Ishikawa (cell line): Measurements from ENCODE around the gene HES1.

Experiments
- CEBPB ChIP-seq: IDR thresholded peaks from 2 replicates; pipeline ENCODE4 v1.6.1; 2012
- CREB1 ChIP-seq: IDR thresholded peaks from 2 replicates; pipeline ENCODE4 v1.6.1; 2012; ENCODE audit warnings: low read depth
- EGR1 ChIP-seq: IDR thresholded peaks from 2 replicates; pipeline ENCODE4 v1.6.1; 2012
- EP300 ChIP-seq: IDR thresholded peaks from 2 replicates; pipeline ENCODE4 v1.6.1; 2012; ENCODE audit warnings: borderline replicate concordance
- FOXM1 ChIP-seq: IDR thresholded peaks from 2 replicates; pipeline ENCODE4 v1.6.1; 2012; ENCODE audit warnings: low read depth, borderline replicate concordance
- NFIC ChIP-seq: IDR thresholded peaks from 2 replicates; pipeline ENCODE4 v1.6.1; 2012
- RAD21 ChIP-seq: IDR thresholded peaks from 2 replicates; pipeline ENCODE4 v1.6.1; 2012; ENCODE audit warnings: low read depth
- TAF1 ChIP-seq: IDR thresholded peaks from 2 replicates; pipeline ENCODE4 v1.6.1; 2012; ENCODE audit warnings: low read depth, mild to moderate bottlenecking
- TCF12 ChIP-seq: IDR thresholded peaks from 2 replicates; pipeline ENCODE4 v1.6.1; 2012; ENCODE audit warnings: low read depth
- TEAD4 ChIP-seq: IDR thresholded peaks from 2 replicates; pipeline ENCODE4 v1.6.1; 2012
- YY1 ChIP-seq: IDR thresholded peaks from 2 replicates; pipeline ENCODE4 v1.6.1; 2012; ENCODE audit warnings: low read depth
- ZBTB7A ChIP-seq: IDR thresholded peaks from 2 replicates; pipeline ENCODE4 v1.6.1; 2012; ENCODE audit warnings: low read depth
- TF ChIP-seq, protein P1 (sequence below): IDR thresholded peaks from 2 replicates; pipeline ENCODE4 v1.6.1; 2012
- TF ChIP-seq, protein P2 (sequence below): IDR thresholded peaks from 2 replicates; pipeline ENCODE4 v1.6.1; 2012
- TF ChIP-seq, protein P3 (sequence below): IDR thresholded peaks from 2 replicates; pipeline ENCODE4 v1.6.1; 2012; ENCODE audit warnings: low read depth, mild to moderate bottlenecking

Gene HES1

DNA sequence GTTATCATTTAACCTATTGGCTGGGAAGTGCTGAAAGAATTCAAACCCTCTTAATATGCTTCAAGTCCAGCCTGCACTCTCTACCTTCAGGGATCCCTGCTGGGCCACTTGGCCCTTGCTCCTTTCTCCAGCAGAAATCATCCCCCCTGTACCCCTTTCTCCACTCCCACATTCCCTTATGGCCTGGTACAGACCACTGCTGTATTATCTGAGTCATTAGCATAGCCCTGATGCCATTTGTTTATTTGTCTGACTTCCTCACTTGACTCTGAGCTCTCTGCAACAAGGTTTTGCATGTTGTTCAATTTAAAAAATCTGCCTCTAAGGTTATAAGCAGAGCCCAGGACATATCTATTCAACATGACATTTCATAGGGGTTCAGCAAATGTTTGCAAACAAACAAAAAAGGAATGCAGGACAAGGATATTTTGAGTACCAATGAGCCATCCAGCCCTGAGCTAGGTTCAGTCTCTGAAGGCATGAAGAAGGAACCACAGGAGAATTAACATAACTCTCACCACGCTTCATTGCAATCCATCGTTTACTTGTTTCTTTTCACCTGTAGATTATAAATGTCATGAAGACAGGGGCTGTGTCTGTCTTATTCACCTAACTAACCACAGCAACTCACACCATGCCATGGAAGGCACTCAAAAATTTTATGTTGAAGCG, 26.6 kb upstream of the HES1 start:
- TF ChIP-seq EP300 = no peak
- TF ChIP-seq TAF1 = no peak
- TF ChIP-seq, protein P1, sequence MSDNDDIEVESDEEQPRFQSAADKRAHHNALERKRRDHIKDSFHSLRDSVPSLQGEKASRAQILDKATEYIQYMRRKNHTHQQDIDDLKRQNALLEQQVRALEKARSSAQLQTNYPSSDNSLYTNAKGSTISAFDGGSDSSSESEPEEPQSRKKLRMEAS = no peak
- no peak for TF ChIP-seq RAD21
- TF ChIP-seq CREB1 = no peak
- no peak for TF ChIP-seq CEBPB
- no peak for TF ChIP-seq ZBTB7A
- no peak for TF ChIP-seq FOXM1
- no peak for TF ChIP-seq EGR1
- TF ChIP-seq NFIC = no peak

DNA sequence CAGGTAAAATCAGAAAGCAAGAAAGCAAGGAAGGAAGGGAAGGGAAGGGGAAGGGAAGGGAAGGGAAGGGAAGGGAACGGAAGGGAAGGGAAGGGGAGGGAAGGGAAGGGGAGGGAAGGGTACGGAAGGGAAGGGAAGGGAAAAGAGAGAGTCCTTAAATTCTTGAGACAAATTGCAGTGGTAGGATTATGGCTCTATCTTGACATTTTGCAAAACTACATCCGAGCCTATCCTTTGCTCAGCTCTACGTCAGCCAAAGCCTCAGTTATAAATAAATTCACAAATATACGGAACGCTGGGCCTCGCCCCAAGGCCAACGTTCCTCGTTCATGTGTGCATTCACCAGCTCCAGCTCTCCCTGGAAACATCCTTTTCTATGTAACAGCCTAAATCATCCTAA, 25.5 kb upstream of the HES1 start:
- TF ChIP-seq TAF1 (no peak), EGR1 (no peak)

DNA sequence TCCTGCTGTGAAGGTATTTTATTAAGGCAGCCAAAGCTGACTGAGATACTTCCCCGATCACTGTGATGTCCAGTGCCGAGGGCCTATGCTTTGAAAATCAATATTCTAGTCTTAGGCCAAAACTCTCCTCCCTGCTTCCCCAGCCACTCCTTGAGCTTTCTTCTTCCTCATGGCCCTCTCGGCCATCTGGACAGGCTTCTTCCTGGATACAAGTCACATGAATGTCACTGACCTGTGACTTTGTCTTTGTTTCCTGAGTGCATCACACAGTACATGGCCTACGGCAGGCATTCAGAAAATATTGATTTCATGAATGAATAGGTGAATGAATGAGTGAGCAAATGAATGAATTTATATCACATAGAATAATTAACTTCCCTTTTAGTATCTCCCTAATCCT, 24.6 kb upstream of the HES1 start:
- no peak for TF ChIP-seq YY1
- TF ChIP-seq EGR1 = no peak
- TF ChIP-seq, protein P2, sequence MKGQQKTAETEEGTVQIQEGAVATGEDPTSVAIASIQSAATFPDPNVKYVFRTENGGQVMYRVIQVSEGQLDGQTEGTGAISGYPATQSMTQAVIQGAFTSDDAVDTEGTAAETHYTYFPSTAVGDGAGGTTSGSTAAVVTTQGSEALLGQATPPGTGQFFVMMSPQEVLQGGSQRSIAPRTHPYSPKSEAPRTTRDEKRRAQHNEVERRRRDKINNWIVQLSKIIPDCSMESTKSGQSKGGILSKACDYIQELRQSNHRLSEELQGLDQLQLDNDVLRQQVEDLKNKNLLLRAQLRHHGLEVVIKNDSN = no peak
- no peak for TF ChIP-seq EP300
- no peak for TF ChIP-seq CEBPB
- TF ChIP-seq, protein P1 = no peak
- TF ChIP-seq, protein P3, sequence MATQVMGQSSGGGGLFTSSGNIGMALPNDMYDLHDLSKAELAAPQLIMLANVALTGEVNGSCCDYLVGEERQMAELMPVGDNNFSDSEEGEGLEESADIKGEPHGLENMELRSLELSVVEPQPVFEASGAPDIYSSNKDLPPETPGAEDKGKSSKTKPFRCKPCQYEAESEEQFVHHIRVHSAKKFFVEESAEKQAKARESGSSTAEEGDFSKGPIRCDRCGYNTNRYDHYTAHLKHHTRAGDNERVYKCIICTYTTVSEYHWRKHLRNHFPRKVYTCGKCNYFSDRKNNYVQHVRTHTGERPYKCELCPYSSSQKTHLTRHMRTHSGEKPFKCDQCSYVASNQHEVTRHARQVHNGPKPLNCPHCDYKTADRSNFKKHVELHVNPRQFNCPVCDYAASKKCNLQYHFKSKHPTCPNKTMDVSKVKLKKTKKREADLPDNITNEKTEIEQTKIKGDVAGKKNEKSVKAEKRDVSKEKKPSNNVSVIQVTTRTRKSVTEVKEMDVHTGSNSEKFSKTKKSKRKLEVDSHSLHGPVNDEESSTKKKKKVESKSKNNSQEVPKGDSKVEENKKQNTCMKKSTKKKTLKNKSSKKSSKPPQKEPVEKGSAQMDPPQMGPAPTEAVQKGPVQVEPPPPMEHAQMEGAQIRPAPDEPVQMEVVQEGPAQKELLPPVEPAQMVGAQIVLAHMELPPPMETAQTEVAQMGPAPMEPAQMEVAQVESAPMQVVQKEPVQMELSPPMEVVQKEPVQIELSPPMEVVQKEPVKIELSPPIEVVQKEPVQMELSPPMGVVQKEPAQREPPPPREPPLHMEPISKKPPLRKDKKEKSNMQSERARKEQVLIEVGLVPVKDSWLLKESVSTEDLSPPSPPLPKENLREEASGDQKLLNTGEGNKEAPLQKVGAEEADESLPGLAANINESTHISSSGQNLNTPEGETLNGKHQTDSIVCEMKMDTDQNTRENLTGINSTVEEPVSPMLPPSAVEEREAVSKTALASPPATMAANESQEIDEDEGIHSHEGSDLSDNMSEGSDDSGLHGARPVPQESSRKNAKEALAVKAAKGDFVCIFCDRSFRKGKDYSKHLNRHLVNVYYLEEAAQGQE = no peak
- TF ChIP-seq RAD21 = no peak
- no peak for TF ChIP-seq TCF12
- TF ChIP-seq TAF1 = no peak
- no peak for TF ChIP-seq CREB1
- no peak for TF ChIP-seq NFIC
- no peak for TF ChIP-seq FOXM1
- no peak for TF ChIP-seq TEAD4
- TF ChIP-seq ZBTB7A = no peak

DNA sequence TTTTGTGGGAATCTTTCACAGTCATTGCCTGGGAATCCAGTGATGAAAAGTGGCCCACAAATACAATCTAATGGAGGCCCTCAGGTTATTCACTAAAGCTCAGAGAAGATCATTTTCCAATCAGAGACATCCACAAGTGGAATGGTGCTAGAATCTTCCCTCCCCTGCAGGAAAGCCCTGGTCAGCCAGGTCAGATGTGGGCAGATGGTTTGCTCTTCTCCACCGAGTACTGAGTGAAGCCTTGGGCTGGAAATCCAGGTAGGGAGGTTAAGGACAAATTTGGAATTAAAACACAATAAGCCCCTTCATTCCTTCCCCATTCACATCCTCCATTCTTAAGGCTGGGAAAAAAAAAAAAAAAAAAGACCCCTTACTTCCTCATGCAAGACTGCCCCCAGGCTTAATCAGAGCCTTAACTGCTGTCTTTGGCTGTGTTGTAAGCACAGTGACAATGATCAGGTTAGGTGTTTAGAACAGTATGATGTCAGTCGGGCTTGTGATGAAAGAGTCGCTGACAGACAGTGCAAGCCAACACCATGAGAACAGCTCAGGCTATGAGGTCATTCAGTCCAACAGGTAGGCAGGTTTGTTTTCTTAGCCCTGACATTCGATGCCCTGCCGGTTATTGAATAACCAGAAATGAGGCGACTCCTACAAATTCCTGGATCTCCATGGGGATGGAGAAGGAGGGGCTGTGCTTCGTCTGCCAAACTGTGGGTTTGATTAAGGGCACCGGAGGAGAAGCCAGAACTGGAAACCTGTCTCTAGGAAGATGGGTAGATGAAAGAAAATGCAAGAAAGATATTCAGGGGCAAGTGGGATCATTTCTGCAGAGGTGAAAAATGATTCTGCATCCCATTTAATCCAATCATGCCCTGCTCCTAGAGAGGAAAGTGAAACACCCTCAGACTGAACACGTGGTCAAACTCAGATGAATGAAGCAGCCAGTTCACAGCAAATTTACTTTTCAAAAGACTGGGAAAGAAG, 23.5 kb upstream of the HES1 start:
- TF ChIP-seq CREB1 (peak; percentile 85), NFIC (peak; percentile 63), FOXM1 (no peak), ZBTB7A (no peak), TAF1 (no peak), YY1 (no peak), EP300 (peak; percentile 46; the same call in 1 of the 2 replicates), TCF12 (peak; percentile 70), EGR1 (no peak), CEBPB (peak; percentile 56), RAD21 (peak; percentile 0; the same call in 1 of the 2 replicates), TEAD4 (peak; percentile 87)
- TF ChIP-seq, protein P1 = peak; percentile 78; the same call in 1 of the 2 replicates
- TF ChIP-seq, protein P3 = no peak
- TF ChIP-seq, protein P2 = peak; percentile 83

DNA sequence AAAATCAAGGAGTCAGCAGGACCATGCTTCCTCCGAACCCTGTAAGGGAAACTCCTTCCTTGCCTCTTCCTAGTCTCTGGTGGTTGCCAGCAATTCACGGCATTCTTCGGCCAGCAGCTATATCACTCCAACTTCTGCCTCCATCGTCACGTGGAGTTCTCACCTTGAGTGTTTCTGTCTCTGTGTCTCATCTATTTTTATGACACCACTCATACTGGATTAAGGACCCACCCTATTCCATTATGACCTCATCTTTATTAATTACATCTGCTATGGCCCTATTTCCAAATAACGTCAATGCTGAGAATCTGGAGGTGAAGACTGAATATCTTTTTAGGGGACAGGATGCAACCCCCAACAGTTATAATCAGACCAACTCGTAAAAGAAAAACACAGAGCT, 21.8 kb upstream of the HES1 start:
- TF ChIP-seq YY1 = no peak
- TF ChIP-seq, protein P2 = no peak
